Esophagus squamous epithelium (tissue), 4 donors: ENCODE data around the gene MIA2.

Experiments used
- CTCF ChIP-seq, 6 experiments: fragments of 450-650 bp in 4 of 6; fragments of 200-600 bp in 2 of 6; sonication (generic) in 2 of 6; IDR thresholded peaks; one replicate each; pipeline ENCODE4 v1.5.1; 2016 to 2019; ENCODE audit warnings: antibody characterized with exemption in 6 of 6, mild to moderate bottlenecking in 4 of 6, moderate library complexity in 4 of 6
- POLR2A ChIP-seq, 4 donors: fragments of 450-650 bp; IDR thresholded peaks; one replicate each; pipeline ENCODE4 v1.6.1; 2017; ENCODE audit warnings: antibody characterized with exemption in 4 of 4, mild to moderate bottlenecking in 4 of 4, moderate library complexity in 3 of 4

- no peak for TF ChIP-seq CTCF (IDR thresholded peaks at IDR 0.05)
- no peak for TF ChIP-seq POLR2A (IDR thresholded peaks at IDR 0.05)
These were observed 32.8 kb downstream of the MIA2 start for GRCh38 chr14:39266525-39266870.
